ENCODE measurements around the gene DBT.

Gene DBT

GRCh38 chr1:100164216-100164615 lies 85.4 kb downstream of the DBT start:
- TF ChIP-seq GATA2 (IDR thresholded peaks at IDR 0.05; ENCODE audit: low read depth, low read length) (no peak), GATA3 (IDR thresholded peaks at IDR 0.05; ENCODE audit: low read depth, low read length) (no peak)

GRCh38 chr1:100162881-100163280 lies 86.8 kb downstream of the DBT start:
- TF ChIP-seq GATA3 (IDR thresholded peaks at IDR 0.05; ENCODE audit: low read depth, low read length) (no peak), GATA2 (IDR thresholded peaks at IDR 0.05; ENCODE audit: low read depth, low read length) (no peak)

GRCh38 chr1:100152271-100152670 lies 97.4 kb downstream of the DBT start:
- TF ChIP-seq GATA2 (IDR thresholded peaks at IDR 0.05; ENCODE audit: low read depth, low read length), result no peak
- TF ChIP-seq GATA3 (IDR thresholded peaks at IDR 0.05; ENCODE audit: low read depth, low read length), result no peak

GRCh38 chr1:100151679-100152078 lies 98.0 kb downstream of the DBT start:
- no peak for TF ChIP-seq GATA3 (IDR thresholded peaks at IDR 0.05; ENCODE audit: low read depth, low read length)

- no peak for TF ChIP-seq GATA2 (IDR thresholded peaks at IDR 0.05; ENCODE audit: low read depth, low read length)
- no peak for TF ChIP-seq GATA3 (IDR thresholded peaks at IDR 0.05; ENCODE audit: low read depth, low read length)
Observed at GRCh38 chr1:100147875-100148274, 101.8 kb downstream of the DBT start.

- TF ChIP-seq GATA2 (IDR thresholded peaks at IDR 0.05; ENCODE audit: low read depth, low read length), result no peak
- no peak for TF ChIP-seq GATA3 (IDR thresholded peaks at IDR 0.05; ENCODE audit: low read depth, low read length)
Observed at GRCh38 chr1:100146958-100147357, 102.7 kb downstream of the DBT start.

- TF ChIP-seq GATA2 (IDR thresholded peaks at IDR 0.05; ENCODE audit: low read depth, low read length) (no peak), GATA3 (IDR thresholded peaks at IDR 0.05; ENCODE audit: low read depth, low read length) (no peak)
Observed at GRCh38 chr1:100145116-100145515, 104.5 kb downstream of the DBT start.

- no peak for TF ChIP-seq GATA2 (IDR thresholded peaks at IDR 0.05; ENCODE audit: low read depth, low read length)
- TF ChIP-seq GATA3 (IDR thresholded peaks at IDR 0.05; ENCODE audit: low read depth, low read length), result no peak
Observed at GRCh38 chr1:100142343-100142742, 107.3 kb downstream of the DBT start.

GRCh38 chr1:100141192-100141591 lies 108.4 kb downstream of the DBT start:
- TF ChIP-seq GATA2 (IDR thresholded peaks at IDR 0.05; ENCODE audit: low read depth, low read length), result no peak
- no peak for TF ChIP-seq GATA3 (IDR thresholded peaks at IDR 0.05; ENCODE audit: low read depth, low read length)

GRCh38 chr1:100137602-100138001 lies 112.0 kb downstream of the DBT start:
- TF ChIP-seq GATA3 (IDR thresholded peaks at IDR 0.05; ENCODE audit: low read depth, low read length), result no peak
- TF ChIP-seq GATA2 (IDR thresholded peaks at IDR 0.05; ENCODE audit: low read depth, low read length), result no peak

All from SH-SY5Y (cell line).